ENCODE measurements around the gene BPIFB6.

GRCh38 chr20:33015114-33015484 lies 16.3 kb upstream of the BPIFB6 start:
- TF ChIP-seq CTCF (IDR thresholded peaks at IDR 0.05; ENCODE audit: low read depth, low read length, missing input control) (no peak), YY1 (IDR thresholded peaks at IDR 0.05) (no peak), EGR1 (IDR thresholded peaks at IDR 0.05; ENCODE audit: low read depth in 2 of 2) (no peak), GABPA (IDR thresholded peaks at IDR 0.05 in 1 of 2, conservative IDR thresholded peaks at IDR 0.05 in 1 of 2) (no peak), RAD21 (IDR thresholded peaks at IDR 0.05) (no peak), NR2F2 (IDR thresholded peaks at IDR 0.05) (no peak), SP1 (IDR thresholded peaks at IDR 0.05) (no peak), ATF3 (IDR thresholded peaks at IDR 0.05) (no peak), JUND (IDR thresholded peaks at IDR 0.05) (no peak), MAX (IDR thresholded peaks at IDR 0.05) (no peak)
